GM15510 (cell line): ENCODE results near the gene ZNG1A.
"Not testable (repeated sequence)": the region's sequence is repeated elsewhere in the genome, so short reads cannot be mapped to it uniquely, and the experiment has no call there.

Experiments
- POLR2A ChIP-seq: IDR thresholded peaks from 3 replicates; pipeline ENCODE4 v1.6.1; 2011; ENCODE audit warnings: borderline replicate concordance; ENCODE audit not compliant: insufficient read length; ENCODE audit errors: extremely low read depth

Gene ZNG1A

GRCh38 chr9:211036-211435 lies 32.2 kb upstream of the ZNG1A start:
- TF ChIP-seq POLR2A, result no peak

- no peak for TF ChIP-seq POLR2A
Measured at GRCh38 chr9:209143-209758, 30.4 kb upstream of the ZNG1A start.

- no peak for TF ChIP-seq POLR2A
Measured at GRCh38 chr9:206481-206880, 27.6 kb upstream of the ZNG1A start.

GRCh38 chr9:117995-118467 lies 60.8 kb downstream of the ZNG1A start, which contains the start of gene FOXD4:
Gene FOXD4 (minus strand): TSS chr9:118417. CDS start chr9:118119, 298 bp downstream.
- TF ChIP-seq POLR2A, result not testable (repeated sequence)
